K562 (cell line): ENCODE measurements around the gene ACBD3. TPM values are rescaled to one million over a fixed set of nuclear protein-coding genes. Genes with fewer than 3 reads are reported as not detected.

Experiments
- ATAC-seq: fragments of 200-7000 bp; cut with Tn5 transposase; 3 replicates; pipeline ENCODE4 v1.9.1; 2020; ENCODE audit warnings: moderate library complexity
- BruUV-seq: library from RNA; stranded (reverse); fragments of 400-500 nt; replicated peaks from 2 replicates; lab custom pipeline; 2021; lab: Mats Ljungman, UMichigan
- CTCF ChIA-PET: fragments of 300-600 bp; formaldehyde crosslinking; extraction: SDS; loops from one replicate; lab custom pipeline; 2021; ENCODE audit warnings: low intra/inter-chr PET ratio; lab: Yijun Ruan, JAX
- POLR2A ChIA-PET: fragments of 300-600, 350-650 bp; sonication (Branson Sonifier 250); formaldehyde crosslinking; extraction: SDS; loops from one replicate; lab custom pipeline; 2021; ENCODE audit warnings: antibody characterized with exemption, inconsistent platforms; lab: Yijun Ruan, JAX
- DNase-seq, 4 experiments: peaks; one replicate each; pipeline versions ENCODE4 v3.0.0 to v3.0.0-alpha.2; 2011 to 2018; ENCODE audit warnings: low spot score in 3 of 4, mixed read lengths in 3 of 4; ENCODE audit errors: extremely low read depth in 1 of 4
- FAIRE-seq: peaks from 2 replicates; lab custom pipeline; 2011; peaks lifted over from hg19 to GRCh38; lab: Jason Lieb, UNC
- H2AFZ ChIP-seq: 2 replicates; pipeline ENCODE4 v1.6.0; 2011; ENCODE audit warnings: low read depth, low read length, control low read depth, inconsistent platforms
- H3K27ac ChIP-seq: fragments of 200-600 bp; 3 replicates; pipeline ENCODE4 v1.8.0; 2011; ENCODE audit warnings: low read depth, mild to moderate bottlenecking, control low read depth, inconsistent platforms, low read length, moderate library complexity, mixed read lengths; ENCODE audit errors: extremely low read depth
- H3K27me3 ChIP-seq, 2 experiments: fragments of 300-600 bp in 1 of 2; 2 replicates in 1 of 2; 3 replicates in 1 of 2; pipeline versions ENCODE4 v1.6.0 to v1.8.0; 2011; ENCODE audit warnings: inconsistent platforms in 2 of 2, low read length in 2 of 2, mild to moderate bottlenecking in 1 of 2, mixed read lengths in 1 of 2, moderate library complexity in 1 of 2; ENCODE audit not compliant: control insufficient read depth in 2 of 2, insufficient read depth in 2 of 2
- H3K36me3 ChIP-seq: fragments of 300-600 bp; 3 replicates; pipeline ENCODE4 v1.8.0; 2011; ENCODE audit warnings: mild to moderate bottlenecking, low read length, inconsistent platforms; ENCODE audit not compliant: control insufficient read depth, insufficient read depth
- H3K4me1 ChIP-seq, 2 experiments: fragments of 200-600 bp in 1 of 2; replicated peaks in 1 of 2; 2 replicates in 1 of 2; 3 replicates in 1 of 2; pipeline versions ENCODE4 v1.5.1 to v1.8.0; 2011; ENCODE audit warnings: inconsistent platforms in 2 of 2, low read length in 2 of 2, mild to moderate bottlenecking in 1 of 2, mixed read lengths in 1 of 2, moderate library complexity in 1 of 2; ENCODE audit not compliant: control insufficient read depth in 2 of 2, insufficient read depth in 2 of 2
- H3K4me2 ChIP-seq: 2 replicates; pipeline ENCODE4 v1.6.1; 2011; ENCODE audit warnings: low read length, control low read depth, inconsistent platforms, mixed read lengths; ENCODE audit not compliant: insufficient read depth
- H3K4me3 ChIP-seq: fragments of 200-600 bp; sonication (generic), shearing (Covaris generic); 2 replicates; pipeline ENCODE4 v1.5.1; 2016; ENCODE audit warnings: control low read depth, inconsistent platforms
- H3K79me2 ChIP-seq: fragments of 200-600 bp; 3 replicates; pipeline ENCODE4 v1.8.0; 2011; ENCODE audit warnings: low read length, inconsistent platforms; ENCODE audit not compliant: control insufficient read depth, insufficient read depth
- H3K9ac ChIP-seq, 2 experiments: 2 replicates each; pipeline versions ENCODE4 v1.6.0 to v1.6.1; 2011; ENCODE audit warnings: low read depth in 2 of 2, low read length in 2 of 2, control low read depth in 1 of 2, inconsistent platforms in 1 of 2, mild to moderate bottlenecking in 1 of 2, mixed read lengths in 1 of 2; ENCODE audit not compliant: insufficient read depth in 1 of 2
- H3K9me1 ChIP-seq: one replicate; pipeline ENCODE4 v1.6.0; 2011; ENCODE audit warnings: inconsistent platforms, mild to moderate bottlenecking, low read length, moderate library complexity; ENCODE audit not compliant: control insufficient read depth, insufficient read depth
- H3K9me3 ChIP-seq: replicated peaks from 2 replicates; pipeline ENCODE4 v1.5.1; 2011; ENCODE audit warnings: low read depth, low read length, inconsistent platforms; ENCODE audit not compliant: control insufficient read depth, insufficient read depth
- H4K20me1 ChIP-seq: replicated peaks from 2 replicates; pipeline ENCODE4 v1.6.1; 2011; ENCODE audit warnings: low read length, inconsistent platforms, mixed read lengths; ENCODE audit not compliant: control insufficient read depth, insufficient read depth
- IRF2 ChIP-seq: sonication (generic); formaldehyde crosslinking; IDR thresholded peaks from 2 replicates; pipeline ENCODE4 v1.8.1; 2022; ENCODE audit warnings: mild to moderate bottlenecking, missing genetic modification reagents
- NELFE ChIP-seq: IDR thresholded peaks from 2 replicates; pipeline ENCODE4 v1.6.1; 2011; ENCODE audit warnings: mild to moderate bottlenecking; ENCODE audit not compliant: insufficient read depth, insufficient read length
- NFIX ChIP-seq: fragments of 250-450 bp; sonication (Bioruptor Pico); IDR thresholded peaks from 2 replicates; pipeline ENCODE4 v1.4.0; 2020; ENCODE audit warnings: low read depth, mild to moderate bottlenecking, moderate library complexity
- WGBS: fragments of 100-300 bp; shearing (Covaris generic); methylation state at CpG from one replicate; pipeline ENCODE4 v1.1.6; 2016; ENCODE audit warnings: low coverage, mixed read lengths; ENCODE audit not compliant: insufficient coverage; ENCODE audit errors: missing lambda C conversion rate; 5-methylcytosine and 5-hydroxymethylcytosine counted together
- in situ Hi-C: fragments of 300-500 bp; cut with MboI; formaldehyde crosslinking; loops from 4 replicates; pipeline ENCODE4 v1.15.0; 2018; ENCODE audit warnings: inconsistent platforms, mixed read lengths
- intact Hi-C: fragments of 100-400 bp; cut with micrococcal nuclease; formaldehyde crosslinking; loops from 2 replicates; pipeline ENCODE4 v1.14.2; 2022
- polyA plus RNA-seq, 8 experiments: library from polyadenylated mRNA; depleted of rRNA in 4 of 8; stranded (reverse) in 5 of 8; unstranded in 3 of 8; fragments of >200 nt; fragmentation: Nextera tagmentation in 2 of 8; fragmentation: Illumina TruSeq in 1 of 8; extraction: Ambion mirVana in 2 of 8; extraction: Trizol in 1 of 8; gene quantifications; 2 replicates each; pipeline versions ENCODE4 v1.2.1 to v1.2.3, GENCODE V29; 2011 to 2014; ENCODE audit warnings: inconsistent platforms in 1 of 8, missing spikeins in 1 of 8
- total RNA-seq, 7 experiments: library from RNA; depleted of rRNA in 6 of 7; stranded (reverse); fragments of >200 nt in 6 of 7; fragmentation: Illumina TruSeq in 2 of 7; extraction: Trizol in 2 of 7; gene quantifications; 2 replicates each; pipeline versions ENCODE4 v1.2.1 to v1.2.3, GENCODE V29; 2011 to 2021; ENCODE audit warnings: low replicate concordance in 1 of 7
- TF ChIP-seq, protein P1 (sequence below): sonication (generic); formaldehyde crosslinking; IDR thresholded peaks from 2 replicates; pipeline ENCODE4 v1.8.1; 2023; ENCODE audit warnings: mild to moderate bottlenecking, missing genetic modification reagents, moderate library complexity
- TF ChIP-seq, protein P2 (sequence below), 3 experiments: IDR thresholded peaks in 2 of 3; conservative IDR thresholded peaks in 1 of 3; 2 replicates each; pipeline ENCODE4 v1.5.1; 2011 to 2012; ENCODE audit warnings: low read length in 3 of 3, mild to moderate bottlenecking in 3 of 3, control low read depth in 2 of 3, improper control_type of control experiment in 1 of 3, inconsistent platforms in 1 of 3, low read depth in 1 of 3, mixed read lengths in 1 of 3, moderate library complexity in 1 of 3; ENCODE audit not compliant: insufficient read depth in 2 of 3

The ACBD3 gene
- total and polyA plus RNA-seq, 9 of the 15 experiments (the other 6 are each of a cell fraction or from before 2014, with no cell fraction given): 11.1 to 36.7 (median 26.9) TPM

DNA sequence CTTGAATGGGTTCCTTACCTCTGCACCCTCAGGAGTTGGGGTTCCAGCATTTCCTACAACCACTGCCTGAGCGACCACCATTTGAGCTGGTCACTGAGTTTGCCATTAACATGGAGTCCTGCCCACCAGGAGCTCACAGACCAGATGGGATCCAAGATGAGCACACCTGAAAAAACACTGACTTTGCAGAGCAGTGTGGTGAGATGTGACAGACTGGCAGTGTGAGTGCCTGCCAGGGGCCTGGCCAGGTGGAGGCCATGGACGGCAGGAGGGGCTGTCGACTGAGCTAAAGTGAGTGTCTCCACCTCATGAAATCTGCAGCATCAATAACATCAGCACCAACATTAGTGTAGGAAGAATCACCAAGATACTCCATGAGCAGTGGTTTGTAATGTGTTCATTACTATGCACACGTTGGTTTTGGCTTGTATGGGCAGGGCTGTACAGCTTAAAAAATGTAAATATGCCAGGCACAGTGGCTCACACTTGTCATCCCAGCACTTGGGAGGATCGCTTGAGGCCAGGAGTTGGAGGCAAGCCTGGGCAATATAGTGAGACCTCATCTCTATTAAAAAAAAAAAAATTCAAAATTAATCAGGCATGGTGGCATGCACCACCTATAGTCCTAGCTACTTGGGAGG is 24.8 kb upstream of the ACBD3 start:
- no peak for FAIRE-seq
- BruUV-seq: no TSS peak

More for the DNA sequence above, 24.8 kb upstream of the ACBD3 start:
- H3K36me3 ChIP-seq: no peaks in the 10 kb centered on the region
- in situ Hi-C loops (no loop called here), intact Hi-C loops (no loop called here)
- H3K27me3 ChIP-seq: peaks cover 16 to 18% of the 10 kb centered on the region in 2 experiments; a peak in 4 of 5 replicates
- no peak overlapping the region for H3K4me3 ChIP-seq
- CTCF ChIA-PET: no interaction called here
- TF ChIP-seq NELFE (no peak), NFIX (CRISPR knock-in tag) (0 out of 2 replicates have a peak, but pooled peaks have one; percentile 6), IRF2 (CRISPR knock-in tag) (no peak)
- TF ChIP-seq, protein P1, sequence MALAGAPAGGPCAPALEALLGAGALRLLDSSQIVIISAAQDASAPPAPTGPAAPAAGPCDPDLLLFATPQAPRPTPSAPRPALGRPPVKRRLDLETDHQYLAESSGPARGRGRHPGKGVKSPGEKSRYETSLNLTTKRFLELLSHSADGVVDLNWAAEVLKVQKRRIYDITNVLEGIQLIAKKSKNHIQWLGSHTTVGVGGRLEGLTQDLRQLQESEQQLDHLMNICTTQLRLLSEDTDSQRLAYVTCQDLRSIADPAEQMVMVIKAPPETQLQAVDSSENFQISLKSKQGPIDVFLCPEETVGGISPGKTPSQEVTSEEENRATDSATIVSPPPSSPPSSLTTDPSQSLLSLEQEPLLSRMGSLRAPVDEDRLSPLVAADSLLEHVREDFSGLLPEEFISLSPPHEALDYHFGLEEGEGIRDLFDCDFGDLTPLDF: no peak
- TF ChIP-seq, protein P2, sequence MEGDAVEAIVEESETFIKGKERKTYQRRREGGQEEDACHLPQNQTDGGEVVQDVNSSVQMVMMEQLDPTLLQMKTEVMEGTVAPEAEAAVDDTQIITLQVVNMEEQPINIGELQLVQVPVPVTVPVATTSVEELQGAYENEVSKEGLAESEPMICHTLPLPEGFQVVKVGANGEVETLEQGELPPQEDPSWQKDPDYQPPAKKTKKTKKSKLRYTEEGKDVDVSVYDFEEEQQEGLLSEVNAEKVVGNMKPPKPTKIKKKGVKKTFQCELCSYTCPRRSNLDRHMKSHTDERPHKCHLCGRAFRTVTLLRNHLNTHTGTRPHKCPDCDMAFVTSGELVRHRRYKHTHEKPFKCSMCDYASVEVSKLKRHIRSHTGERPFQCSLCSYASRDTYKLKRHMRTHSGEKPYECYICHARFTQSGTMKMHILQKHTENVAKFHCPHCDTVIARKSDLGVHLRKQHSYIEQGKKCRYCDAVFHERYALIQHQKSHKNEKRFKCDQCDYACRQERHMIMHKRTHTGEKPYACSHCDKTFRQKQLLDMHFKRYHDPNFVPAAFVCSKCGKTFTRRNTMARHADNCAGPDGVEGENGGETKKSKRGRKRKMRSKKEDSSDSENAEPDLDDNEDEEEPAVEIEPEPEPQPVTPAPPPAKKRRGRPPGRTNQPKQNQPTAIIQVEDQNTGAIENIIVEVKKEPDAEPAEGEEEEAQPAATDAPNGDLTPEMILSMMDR (IDR thresholded peaks at IDR 0.05 in 2 of 3, conservative IDR thresholded peaks at IDR 0.05 in 1 of 3; ENCODE audit: insufficient read depth in 2 of 3, low read depth in 1 of 3, low read length in 3 of 3): 0 out of 6 replicates have a peak, but pooled peaks of 1 of the 3 experiments have one; percentile 4
- DNase-seq (no peak), ATAC-seq (no peak)
- H3K9me1 ChIP-seq: no peaks in the 10 kb centered on the region
- H3K27ac ChIP-seq: no peak overlapping the region
- POLR2A ChIA-PET: interaction anchor here (0.7 to 1.1 kb wide), 3 partner anchors 9 to 15 kb away, joined by 3 read pairs; no protein-coding TSS in a partner anchor
- no peaks in the 10 kb centered on the region for H3K79me2 ChIP-seq
- no peak overlapping the region for H3K4me2 ChIP-seq
- no peak overlapping the region for H2AFZ ChIP-seq
- H3K9ac ChIP-seq: no peak overlapping the region
- no peaks in the 10 kb centered on the region for H3K9me3 ChIP-seq
- peaks cover 5 to 7% of the 10 kb centered on the region in 2 experiments for H3K4me1 ChIP-seq
- peaks cover 4% of the 10 kb centered on the region; the same call in 1 of the 2 replicates for H4K20me1 ChIP-seq
- WGBS: 5% methylated on average over 5 of the region's 5 CpGs
